GM21528 (cell line): ENCODE data around the gene OPHN1.

Experiments used
- ATAC-seq: cut with Tn5 transposase; IDR thresholded peaks from one replicate; pipeline ENCODE4 v1.9.1; 2021; ENCODE audit warnings: mild to moderate bottlenecking, moderate library complexity; ENCODE audit not compliant: unreplicated experiment, low FRiP score

The OPHN1 gene

DNA sequence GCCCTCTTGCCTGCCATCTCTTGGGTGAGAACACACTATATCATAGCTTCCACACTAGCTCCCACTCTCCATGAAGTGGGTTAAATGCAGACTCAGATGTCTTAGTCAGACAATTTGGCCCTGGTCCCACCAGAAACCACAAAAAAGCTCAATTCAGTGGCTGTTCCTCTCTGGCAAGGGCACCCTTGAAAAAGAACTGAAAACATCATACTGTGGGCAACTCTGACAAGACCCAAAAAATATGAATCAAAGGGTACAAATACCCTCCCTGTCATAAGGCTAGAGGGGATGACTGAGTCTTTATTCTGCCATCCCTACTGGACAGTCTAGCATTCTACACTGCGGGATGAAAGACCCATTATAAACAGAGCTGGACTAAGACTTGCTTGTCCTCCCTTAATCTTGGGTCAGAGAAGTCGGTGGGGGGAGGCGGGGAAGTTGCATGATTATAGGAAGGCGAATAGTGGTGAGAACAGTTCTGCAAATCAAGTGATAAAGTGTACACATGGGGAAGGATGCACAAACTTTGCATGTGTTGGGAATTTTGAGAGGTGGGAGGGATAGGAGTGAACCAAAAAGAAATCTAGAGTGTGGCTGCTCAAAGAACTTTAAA is 172.1 kb downstream of the OPHN1 start:
- no peak for ATAC-seq

GRCh38 chrX:68256990-68257389 is 176.3 kb downstream of the OPHN1 start:
- no peak for ATAC-seq

DNA sequence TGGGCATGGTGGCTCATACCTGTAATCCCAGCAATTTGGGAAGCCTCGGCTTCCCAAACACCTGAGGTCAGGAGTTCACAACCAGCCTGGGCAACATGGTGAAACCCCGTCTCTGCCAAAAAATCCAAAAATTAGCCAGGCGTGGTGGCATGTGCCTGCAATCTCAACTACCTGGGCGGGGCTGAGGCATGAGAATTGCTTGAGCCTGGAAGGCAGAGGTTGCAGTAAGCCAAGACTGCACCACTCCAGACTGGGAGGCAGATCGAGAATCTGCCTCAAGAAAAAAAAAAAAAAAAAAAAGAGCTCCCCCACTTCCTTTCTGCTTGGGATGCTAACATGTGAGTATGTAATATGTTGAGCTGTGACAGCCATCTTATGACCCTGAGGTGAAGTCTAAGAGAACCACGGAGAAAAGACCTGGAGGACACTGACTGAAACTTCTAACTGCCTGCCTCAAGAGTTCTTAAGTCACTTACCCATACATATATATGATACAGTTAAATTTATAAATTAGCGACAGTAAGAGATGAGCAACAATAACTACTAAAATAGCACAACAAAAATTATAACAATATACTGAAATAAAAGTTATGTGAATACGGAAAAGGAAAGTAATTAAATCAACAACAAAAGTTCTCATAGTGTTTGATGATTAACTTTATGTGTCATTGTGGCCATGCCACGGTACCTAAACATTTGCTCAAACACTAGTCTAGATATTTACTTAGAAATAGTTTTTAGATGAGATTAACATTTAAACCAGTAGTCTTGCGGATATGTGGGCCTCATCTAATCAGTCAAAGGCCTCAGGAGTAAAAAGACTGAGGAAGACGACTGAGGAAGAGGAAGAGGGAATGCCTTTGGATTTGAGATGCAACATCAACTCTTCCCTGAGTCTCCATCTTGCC is 178.3 kb downstream of the OPHN1 start:
- no peak for ATAC-seq

DNA sequence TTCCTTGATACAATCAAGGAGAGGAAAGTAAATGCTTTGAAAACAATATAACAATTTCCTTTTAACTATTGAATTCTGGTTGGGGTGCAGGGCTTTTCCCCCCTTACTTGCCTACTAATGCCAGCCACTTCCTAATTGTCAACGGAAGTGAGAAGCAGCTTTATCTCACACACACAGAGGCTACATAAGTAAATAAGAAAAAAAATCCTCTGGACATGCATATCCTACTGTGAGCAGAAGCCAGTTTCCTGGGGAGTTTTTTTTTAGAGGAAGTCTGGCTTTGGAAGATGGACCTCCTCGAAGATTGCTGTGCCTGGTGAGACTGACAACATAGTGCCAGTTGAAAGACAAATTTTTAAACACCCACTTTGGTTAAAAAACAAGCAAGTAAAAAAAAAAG is 180.6 kb downstream of the OPHN1 start:
- ATAC-seq = no peak

- ATAC-seq = no peak
Measured at GRCh38 chrX:68249903-68250302, 183.4 kb downstream of the OPHN1 start.

DNA sequence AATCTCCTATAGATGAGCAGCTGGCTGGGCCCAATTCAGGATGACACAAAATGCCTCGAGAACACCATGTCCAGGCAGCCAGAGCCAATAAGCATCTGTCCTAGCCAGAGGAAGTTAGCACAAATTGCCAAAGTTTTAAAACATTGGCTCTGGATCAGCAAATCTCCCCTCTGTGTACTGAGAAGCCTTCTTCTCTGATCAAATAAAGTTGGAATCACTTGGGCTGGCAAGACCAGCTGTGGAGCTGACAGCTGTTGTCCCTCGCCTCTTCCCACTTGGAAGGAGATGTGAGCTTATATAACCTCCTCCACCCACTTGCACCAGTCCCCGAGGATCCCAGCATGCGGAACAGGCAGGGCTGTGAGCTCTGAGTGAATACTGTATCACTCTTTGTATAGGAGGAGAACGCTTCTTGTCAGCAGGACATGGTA is 183.9 kb downstream of the OPHN1 start:
- ATAC-seq = no peak

- no peak for ATAC-seq
Measured at GRCh38 chrX:68238568-68238967, 194.7 kb downstream of the OPHN1 start.

DNA sequence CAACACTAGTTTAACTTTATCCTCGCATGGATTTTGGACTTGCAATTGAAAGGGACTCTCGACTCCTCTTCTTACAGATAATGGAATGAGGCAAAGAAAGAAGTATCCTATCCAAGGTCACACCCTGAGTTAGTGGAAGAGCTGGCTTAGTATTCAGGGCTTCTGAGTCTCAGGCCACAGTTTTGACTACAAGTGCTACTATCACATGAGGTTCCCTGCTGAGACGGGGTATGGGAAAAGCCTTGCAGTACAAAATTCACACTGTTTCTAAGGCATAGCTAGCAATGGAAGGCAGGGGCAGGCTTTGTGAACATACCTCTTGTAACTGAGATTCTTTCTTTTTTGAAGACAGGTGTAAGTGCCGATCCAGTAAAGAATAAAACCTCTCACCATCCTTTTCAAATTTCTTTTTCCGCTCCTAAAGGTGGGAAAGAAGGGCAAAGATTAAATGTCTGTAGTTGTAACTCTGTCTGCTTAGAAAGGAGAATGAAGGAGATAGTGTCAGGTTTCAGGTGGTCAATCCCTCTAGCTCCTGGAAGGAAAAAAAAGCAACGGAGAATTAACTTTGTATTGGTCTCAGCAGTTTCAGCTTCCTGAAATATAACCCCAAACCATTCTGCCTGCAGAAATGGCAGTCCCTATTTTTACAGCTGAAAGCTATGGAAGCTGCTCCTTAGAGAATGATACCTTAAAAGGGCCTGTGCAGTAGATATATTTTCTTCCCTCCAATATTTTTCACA is 199.0 kb downstream of the OPHN1 start:
- no peak for ATAC-seq

DNA sequence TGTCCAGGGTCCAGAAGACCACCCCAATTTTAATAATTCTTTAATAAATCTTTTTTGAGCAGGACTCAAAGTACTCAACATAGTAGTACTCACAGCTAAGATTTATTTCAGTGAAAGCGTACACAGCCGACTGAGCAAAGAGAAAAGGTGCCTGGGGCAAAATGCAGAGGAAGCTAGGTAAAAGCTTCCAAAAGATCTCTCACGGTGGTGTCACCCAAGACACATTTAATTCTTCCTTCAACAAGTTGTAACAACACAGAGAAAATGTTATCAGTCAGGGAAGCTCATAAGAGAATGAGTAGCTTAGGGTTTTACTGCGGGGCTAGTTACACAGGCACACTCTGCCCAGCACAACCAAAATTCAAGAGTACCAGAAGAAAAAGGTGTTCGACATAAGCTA is 201.1 kb downstream of the OPHN1 start:
- ATAC-seq = no peak

DNA sequence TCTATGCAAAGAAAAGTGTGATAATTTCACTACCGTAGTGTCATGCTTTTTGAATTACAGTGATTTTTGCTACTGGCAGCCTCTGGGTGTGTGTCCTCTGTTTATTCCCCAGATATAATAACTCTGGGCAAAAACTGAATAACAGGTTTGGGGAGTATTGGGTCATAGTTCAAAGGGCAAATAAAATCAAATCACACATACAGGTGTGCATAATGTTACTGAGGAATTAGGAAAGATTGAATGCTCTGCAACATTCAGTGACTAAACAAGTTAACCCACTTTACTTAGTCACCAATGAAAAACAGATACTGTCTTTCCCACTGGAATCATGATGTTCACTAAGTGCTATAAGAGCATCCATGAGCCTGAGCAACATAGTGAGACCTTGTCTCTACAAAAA is 224.3 kb downstream of the OPHN1 start:
- ATAC-seq = no peak

GRCh38 chrX:68204521-68205038 is 228.7 kb downstream of the OPHN1 start:
- ATAC-seq = no peak

DNA sequence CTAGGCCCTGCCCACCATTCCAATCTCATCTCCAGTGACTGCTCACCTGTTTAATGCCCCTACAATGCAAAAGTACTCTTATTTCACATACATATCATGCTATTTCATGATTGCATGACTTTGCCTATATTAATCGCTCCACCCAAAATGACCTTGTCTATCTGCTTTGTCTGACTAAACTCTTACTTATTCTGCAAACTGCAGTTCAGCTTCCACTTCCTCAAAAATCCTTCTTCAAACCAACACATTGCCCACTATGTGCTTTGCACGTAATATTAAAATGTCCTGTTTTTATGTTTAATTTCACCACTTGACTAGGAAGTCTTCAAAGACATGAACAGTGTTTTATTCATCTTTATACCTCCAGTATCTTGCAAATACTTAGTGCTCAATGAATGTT is 229.6 kb downstream of the OPHN1 start:
- ATAC-seq = no peak

- ATAC-seq = no peak
Measured at GRCh38 chrX:68203211-68203610, 230.1 kb downstream of the OPHN1 start.

- ATAC-seq = no peak
Measured at GRCh38 chrX:68199062-68199848, 234.0 kb downstream of the OPHN1 start.

GRCh38 chrX:68196939-68197791 is 236.1 kb downstream of the OPHN1 start:
- no peak for ATAC-seq

- no peak for ATAC-seq
Measured at GRCh38 chrX:68195561-68195960, 237.7 kb downstream of the OPHN1 start.

GRCh38 chrX:68193786-68194185 is 239.5 kb downstream of the OPHN1 start:
- ATAC-seq = no peak

- no peak for ATAC-seq
Measured at GRCh38 chrX:68193234-68193633, 240.1 kb downstream of the OPHN1 start.

- ATAC-seq = no peak
Measured at GRCh38 chrX:68190799-68191198, 242.5 kb downstream of the OPHN1 start.
